Endothelial cell of umbilical vein (primary cell): ENCODE data around the gene CARD14.

ENCODE experiments used
- CTCF ChIP-seq, 2 donors: IDR thresholded peaks; 1 replicate in 1 of 2; 2 replicates in 1 of 2; pipeline ENCODE4 v1.5.1; 2011; ENCODE audit warnings: low read length in 2 of 2, mild to moderate bottlenecking in 2 of 2, moderate library complexity in 2 of 2, control low read depth in 1 of 2, inconsistent platforms in 1 of 2, low read depth in 1 of 2; ENCODE audit not compliant: insufficient read depth in 1 of 2; ENCODE audit errors: extremely low read depth in 1 of 2
- EZH2 ChIP-seq: IDR thresholded peaks from 2 replicates; pipeline ENCODE4 v1.6.1; 2012; ENCODE audit warnings: borderline replicate concordance, low read depth, mild to moderate bottlenecking, moderate library complexity, low read length, inconsistent platforms; ENCODE audit not compliant: severe bottlenecking
- FOS ChIP-seq: IDR thresholded peaks from 2 replicates; pipeline ENCODE4 v1.6.1; 2011; ENCODE audit warnings: mild to moderate bottlenecking, low read length, moderate library complexity, borderline replicate concordance; ENCODE audit not compliant: insufficient read depth
- GATA2 ChIP-seq: IDR thresholded peaks from 2 replicates; pipeline ENCODE4 v1.7.0; 2011; ENCODE audit warnings: low read depth, mild to moderate bottlenecking, moderate library complexity, mixed read lengths, low read length; ENCODE audit not compliant: insufficient read length, insufficient read depth
- JUN ChIP-seq: IDR thresholded peaks from 2 replicates; pipeline ENCODE4 v1.6.1; 2011; ENCODE audit warnings: borderline replicate concordance, low read depth; ENCODE audit not compliant: insufficient read length, insufficient read depth
- MAX ChIP-seq: IDR thresholded peaks from 2 replicates; pipeline ENCODE4 v1.6.1; 2011; ENCODE audit not compliant: insufficient read depth, insufficient read length
- MYC ChIP-seq: IDR thresholded peaks from one replicate; pipeline ENCODE4 v1.6.1; 2011; ENCODE audit warnings: mild to moderate bottlenecking, low read depth, low read length
- POLR2A ChIP-seq: IDR thresholded peaks from 2 replicates; pipeline ENCODE4 v1.6.1; 2012; ENCODE audit warnings: low read depth, mild to moderate bottlenecking, control low read depth, low read length
- POLR2AphosphoS5 ChIP-seq: IDR thresholded peaks from 2 replicates; pipeline ENCODE4 v1.6.1; 2012; ENCODE audit warnings: low read depth, mild to moderate bottlenecking, control low read depth, low read length, moderate library complexity; ENCODE audit not compliant: insufficient read depth

GRCh38 chr17:80237386-80237785 is 67.6 kb downstream of the CARD14 start:
- TF ChIP-seq CTCF (IDR thresholded peaks at IDR 0.05; ENCODE audit: extremely low read depth in 1 of 2, insufficient read depth in 1 of 2, low read depth in 1 of 2, low read length in 2 of 2) (no peak), POLR2A (no peak), EZH2 (no peak), POLR2AphosphoS5 (no peak), GATA2 (no peak), MAX (no peak), JUN (no peak), FOS (no peak), MYC (no peak)
